Testis (tissue), 2 donors: ENCODE measurements around the gene ERI3.

ENCODE experiments used
- POLR2A ChIP-seq: fragments of 450-650 bp; IDR thresholded peaks from one replicate; pipeline ENCODE4 v1.6.1; 2017; ENCODE audit warnings: antibody characterized with exemption, mild to moderate bottlenecking, moderate library complexity
- TF ChIP-seq, protein P1 (sequence below), 3 experiments: fragments of 450-650 bp in 2 of 3; fragments of 200-600 bp in 1 of 3; sonication (generic) in 1 of 3; IDR thresholded peaks; one replicate each; pipeline ENCODE4 v1.5.1; 2016 to 2019; ENCODE audit warnings: antibody characterized with exemption in 3 of 3, mild to moderate bottlenecking in 2 of 3, moderate library complexity in 1 of 3

DNA sequence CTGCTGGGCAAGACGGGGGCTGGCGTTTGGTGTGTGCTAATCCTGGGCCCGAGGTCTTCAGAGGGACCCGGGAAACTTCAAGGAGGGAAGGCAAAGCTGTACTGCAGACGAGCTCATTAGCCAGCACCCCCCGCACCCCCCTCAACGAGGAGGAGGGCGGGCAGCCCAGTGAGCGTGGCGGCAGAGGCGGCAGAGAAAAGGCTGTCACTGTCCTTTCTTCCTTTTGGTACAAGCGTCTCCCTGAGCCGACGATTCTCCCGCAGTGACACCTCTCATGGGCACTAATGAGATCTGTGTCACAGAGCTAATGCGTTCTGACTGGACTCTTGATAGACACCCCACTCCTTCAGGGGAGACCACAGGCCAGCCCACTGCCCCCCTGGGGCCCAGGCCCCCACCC, 112.3 kb downstream of the ERI3 start:
- TF ChIP-seq, protein P1, sequence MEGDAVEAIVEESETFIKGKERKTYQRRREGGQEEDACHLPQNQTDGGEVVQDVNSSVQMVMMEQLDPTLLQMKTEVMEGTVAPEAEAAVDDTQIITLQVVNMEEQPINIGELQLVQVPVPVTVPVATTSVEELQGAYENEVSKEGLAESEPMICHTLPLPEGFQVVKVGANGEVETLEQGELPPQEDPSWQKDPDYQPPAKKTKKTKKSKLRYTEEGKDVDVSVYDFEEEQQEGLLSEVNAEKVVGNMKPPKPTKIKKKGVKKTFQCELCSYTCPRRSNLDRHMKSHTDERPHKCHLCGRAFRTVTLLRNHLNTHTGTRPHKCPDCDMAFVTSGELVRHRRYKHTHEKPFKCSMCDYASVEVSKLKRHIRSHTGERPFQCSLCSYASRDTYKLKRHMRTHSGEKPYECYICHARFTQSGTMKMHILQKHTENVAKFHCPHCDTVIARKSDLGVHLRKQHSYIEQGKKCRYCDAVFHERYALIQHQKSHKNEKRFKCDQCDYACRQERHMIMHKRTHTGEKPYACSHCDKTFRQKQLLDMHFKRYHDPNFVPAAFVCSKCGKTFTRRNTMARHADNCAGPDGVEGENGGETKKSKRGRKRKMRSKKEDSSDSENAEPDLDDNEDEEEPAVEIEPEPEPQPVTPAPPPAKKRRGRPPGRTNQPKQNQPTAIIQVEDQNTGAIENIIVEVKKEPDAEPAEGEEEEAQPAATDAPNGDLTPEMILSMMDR (IDR thresholded peaks at IDR 0.05): no peak
- no peak for TF ChIP-seq POLR2A
